ENCODE results near the gene PURB.
"Not testable (repeated sequence)": the region's sequence is repeated elsewhere in the genome, so short reads cannot be mapped to it uniquely, and the experiment has no call there.

The PURB gene

GRCh38 chr7:44891372-44891771, 6.0 kb upstream of the PURB start:
- peak in 1 of 2 donors; percentile 15 for DNase-seq

GRCh38 chr7:44889086-44889781, 3.9 kb upstream of the PURB start:
- no peak for DNase-seq

DNA sequence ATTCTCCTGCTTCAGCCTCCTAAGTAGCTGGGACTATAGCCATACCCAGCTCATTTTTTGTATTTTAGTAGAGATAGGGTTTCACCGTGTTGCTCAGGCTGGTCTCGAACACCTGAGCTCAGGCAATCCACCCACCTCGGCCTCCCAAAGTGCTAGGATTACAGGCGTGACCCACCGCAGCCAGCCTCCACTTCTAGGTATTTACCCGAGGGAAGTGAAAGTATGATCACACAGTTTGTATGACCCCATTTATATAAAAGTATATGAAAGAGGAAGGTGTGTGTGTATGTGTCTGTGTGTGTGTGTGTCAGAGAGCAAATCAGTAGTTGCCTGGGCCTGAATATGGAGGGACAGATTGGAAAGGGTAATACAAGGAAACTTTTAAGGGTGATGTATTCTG, 2.0 kb upstream of the PURB start:
- DNase-seq, result no peak

DNA sequence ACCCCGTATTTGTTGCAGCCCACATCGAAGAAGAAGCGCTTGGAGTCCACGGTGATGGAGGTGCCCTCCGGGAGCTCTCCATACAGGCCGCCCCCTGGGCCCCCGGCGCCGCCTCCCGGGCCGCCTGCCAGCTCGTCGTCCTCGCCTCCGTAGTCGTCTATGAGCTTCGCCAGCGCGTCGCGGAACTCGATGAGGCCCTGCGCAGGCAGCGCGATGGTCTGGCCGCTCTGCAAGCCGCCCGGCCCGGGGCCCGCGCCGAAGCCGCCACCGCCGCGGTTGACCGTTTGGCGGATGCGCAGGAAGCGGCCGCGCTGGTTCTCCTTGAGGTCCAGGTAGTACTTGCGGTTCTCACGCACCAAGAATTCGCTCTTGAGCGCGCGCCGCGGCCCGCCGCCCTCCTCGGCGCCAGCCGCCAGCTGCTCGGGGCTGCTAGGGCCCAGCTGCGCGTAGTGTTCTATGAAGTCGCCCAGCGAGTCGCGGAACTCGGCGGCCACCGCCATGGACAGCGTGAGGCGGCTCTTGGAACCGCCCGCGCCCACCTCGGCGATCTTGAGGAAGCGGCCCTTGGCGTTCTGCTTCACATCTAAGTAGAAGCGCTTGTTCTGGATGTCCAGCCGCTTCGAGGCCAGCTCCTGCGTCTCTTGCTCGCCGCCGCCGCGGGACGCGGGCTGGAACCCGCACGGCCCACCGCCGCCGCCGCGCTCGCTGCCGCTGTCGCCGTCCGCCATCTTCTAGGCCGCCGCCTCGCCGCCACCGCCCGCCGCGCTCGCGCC, 523 bp downstream of the PURB start:
- peak; percentile 34 to 35 for DNase-seq

DNA sequence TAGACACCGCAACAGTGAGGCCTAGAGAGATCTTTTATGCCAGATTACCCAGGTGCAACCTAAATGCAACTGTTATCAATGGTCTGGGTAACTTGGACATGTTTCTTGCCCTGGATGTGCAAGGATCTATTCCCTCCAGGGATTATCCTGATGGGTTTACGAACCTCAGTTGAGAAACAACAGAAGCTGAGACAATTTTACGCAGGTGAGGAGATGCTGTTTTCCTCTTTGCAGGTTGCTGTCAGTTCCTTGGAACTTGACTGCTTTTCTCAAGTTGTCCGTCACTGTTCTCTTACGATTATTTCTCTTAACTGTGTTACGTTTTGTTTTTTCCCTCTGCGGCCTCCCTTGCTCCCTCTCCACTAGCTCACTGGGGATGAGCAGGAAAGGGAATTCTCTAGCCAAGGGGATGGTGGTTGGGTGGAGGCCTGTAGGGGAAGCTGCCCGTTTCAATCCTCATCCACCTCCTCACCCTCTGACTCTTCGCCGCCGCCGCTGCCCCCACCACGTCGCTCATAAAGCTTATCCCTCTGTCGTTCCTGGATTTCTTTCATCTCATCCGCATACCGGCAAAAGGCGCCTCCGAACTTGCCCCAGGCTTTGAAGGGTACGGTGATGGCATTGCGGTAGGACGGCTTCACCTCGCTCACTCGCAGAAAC, 1.2 kb downstream of the PURB start:
- peak in 1 of 2 donors; percentile 9 for DNase-seq

GRCh38 chr7:44882899-44883298, 2.4 kb downstream of the PURB start:
- no peak for DNase-seq

DNA sequence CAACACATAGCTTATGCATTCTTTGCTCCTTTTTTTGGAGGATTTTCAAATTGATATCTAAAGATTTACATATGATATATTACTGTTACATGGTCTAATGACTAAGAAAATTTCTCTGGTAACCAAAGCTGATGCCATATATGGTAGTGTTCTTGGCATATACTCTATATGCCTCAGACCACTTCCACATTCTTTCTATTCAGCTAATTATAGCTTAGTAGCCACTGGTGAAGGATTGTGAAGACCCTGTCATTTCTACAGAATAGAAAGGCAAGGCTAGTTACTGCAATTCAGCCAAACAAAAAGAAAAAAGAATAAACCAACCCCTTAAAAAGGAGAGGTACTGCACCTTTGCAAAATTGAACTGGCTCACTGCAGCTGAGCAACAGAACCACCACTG, 3.7 kb downstream of the PURB start:
- DNase-seq, result no peak

DNA sequence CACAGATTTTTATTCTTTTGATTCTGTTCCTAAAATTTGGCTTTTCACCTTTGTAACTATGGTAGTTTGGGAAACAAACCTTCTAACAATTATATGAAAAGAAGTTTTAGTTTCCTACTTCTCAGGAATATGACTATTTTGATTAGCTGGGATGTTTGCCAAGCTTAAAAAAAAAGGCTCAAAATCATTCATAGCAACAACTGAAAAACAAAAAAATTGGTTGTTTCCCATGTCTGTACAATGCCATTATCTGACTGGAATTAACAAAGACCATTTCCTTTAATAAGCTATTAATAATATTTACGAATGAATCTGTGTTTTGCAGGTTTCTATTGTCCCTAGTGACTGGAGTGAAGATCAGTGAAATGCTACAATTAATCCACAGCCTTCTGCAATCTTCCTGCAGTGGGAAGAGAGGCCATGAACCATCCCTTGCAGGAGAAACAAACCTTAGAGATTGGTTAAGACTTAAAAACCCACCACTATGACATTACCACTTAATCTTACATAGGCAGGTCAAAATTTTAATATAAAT, 4.2 kb downstream of the PURB start:
- DNase-seq, result no peak

DNA sequence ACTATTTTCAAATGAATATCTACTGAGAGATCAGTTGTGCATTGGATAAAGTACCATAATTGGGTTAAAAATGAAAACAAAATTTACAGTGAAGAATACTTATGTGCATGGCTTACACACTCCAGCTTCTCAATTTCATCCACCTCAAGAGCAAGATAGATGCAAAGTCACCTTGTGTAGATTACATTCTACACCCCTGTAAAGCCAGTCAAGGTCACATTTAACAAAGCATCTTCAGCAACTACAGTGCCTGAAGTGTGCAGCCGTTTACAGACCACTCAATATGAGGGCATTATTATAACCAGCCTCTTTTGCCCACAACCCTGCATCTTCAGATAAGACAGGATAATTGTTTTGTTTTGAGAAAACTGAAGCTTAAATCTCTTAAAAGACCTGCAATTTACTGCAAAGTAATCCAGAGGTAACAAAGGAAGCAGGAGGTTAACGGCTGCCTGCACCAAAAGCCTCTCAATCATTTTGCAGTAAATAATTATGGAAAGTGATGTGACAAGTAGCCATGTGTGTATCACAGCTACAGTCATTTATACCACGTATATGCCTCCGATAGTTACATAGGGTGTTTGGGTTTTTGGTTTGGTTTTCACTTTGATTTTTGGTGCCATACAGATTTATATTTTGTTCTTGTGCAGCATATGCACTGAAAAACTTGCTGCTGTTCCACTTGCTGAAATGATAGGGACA, 4.9 kb downstream of the PURB start:
- DNase-seq, result no peak

- DNase-seq, result no peak
Observed at GRCh38 chr7:44876393-44876792, 8.9 kb downstream of the PURB start.

DNA sequence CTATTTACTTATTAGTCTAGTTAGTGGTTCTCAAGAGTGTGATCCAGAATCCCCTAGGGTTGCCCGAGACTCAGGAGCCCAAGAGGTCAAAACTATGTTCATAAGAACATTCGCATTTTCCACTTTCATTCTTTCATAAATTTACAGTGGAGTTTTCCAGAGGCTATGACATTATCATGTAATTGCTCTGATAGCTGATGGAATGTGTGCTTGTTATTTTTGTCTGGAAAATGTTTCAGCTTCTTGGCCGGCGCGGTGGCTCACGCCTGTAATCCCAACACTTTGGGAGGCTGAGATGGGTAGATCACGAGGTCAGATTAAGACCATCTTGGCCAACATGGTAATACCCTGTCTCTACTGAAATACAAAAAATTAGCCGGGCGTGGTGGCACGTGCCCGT, 10.1 kb downstream of the PURB start:
- no peak for DNase-seq

- no peak for DNase-seq
Observed at GRCh38 chr7:44872787-44873186, 12.5 kb downstream of the PURB start.

DNA sequence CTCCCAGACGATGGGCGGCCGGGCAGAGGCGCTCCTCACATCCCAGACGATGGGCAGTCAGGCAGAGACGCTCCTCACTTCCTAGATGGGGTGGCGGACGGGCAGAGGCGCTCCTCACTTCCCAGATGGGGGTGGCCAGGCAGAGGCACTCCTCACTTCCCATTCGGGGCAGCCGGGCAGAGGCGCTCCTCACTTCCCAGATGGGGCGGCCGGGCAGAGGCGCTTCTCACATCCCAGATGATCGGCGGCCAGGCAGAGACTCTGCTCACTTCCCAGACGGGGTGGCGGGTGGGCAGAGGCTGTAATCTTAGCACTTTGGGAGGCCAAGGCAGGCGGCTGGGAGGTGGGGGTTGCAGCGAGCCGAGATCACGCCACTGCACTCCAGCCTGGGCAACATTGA, 13.4 kb downstream of the PURB start:
- not testable (repeated sequence) for DNase-seq

DNA sequence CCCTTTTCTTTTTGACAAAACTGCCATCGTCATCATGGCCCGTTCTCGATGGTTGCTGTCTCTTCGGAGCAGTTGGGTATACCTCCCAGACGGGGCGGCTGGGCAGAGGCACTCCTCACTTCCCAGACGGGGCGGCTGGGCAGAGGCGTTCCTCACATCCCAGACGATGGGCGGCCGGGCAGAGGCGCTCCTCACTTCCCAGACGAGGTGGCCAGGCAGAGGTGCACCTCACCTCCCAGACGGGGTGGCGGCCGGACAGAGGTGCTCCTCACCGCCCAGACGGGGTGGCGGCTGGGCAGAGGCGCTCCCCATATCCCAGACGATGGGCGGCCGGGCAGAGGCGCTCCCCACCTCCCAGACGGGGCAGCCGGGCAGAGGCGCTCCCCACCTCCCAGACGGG, 14.6 kb downstream of the PURB start:
- not testable (repeated sequence) for DNase-seq

DNA sequence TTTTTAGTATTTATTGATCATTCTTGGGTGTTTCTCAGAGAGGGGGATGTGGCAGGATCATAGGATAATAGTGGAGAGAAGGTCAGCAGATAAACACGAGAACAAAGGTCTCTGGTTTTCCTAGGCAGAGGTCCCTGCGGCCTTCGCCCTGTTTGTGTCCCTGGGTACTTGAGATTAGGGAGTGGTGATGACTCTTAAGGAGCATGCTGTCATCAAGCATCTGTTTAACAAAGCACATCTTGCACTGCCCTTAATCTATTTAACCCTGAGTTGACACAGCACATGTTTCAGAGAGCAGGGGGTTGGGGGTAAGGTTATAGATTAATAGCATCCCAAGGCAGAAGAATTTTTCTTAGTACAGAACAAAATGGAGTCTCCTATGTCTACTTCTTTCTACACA, 15.0 kb downstream of the PURB start:
- not testable (repeated sequence) for DNase-seq

GRCh38 chr7:44867073-44867995, 18.0 kb downstream of the PURB start:
- no peak for DNase-seq

GRCh38 chr7:44861949-44862348, 23.4 kb downstream of the PURB start:
- not testable (repeated sequence) for DNase-seq

- no peak for DNase-seq
Observed at GRCh38 chr7:44858161-44858560, 27.2 kb downstream of the PURB start.

- DNase-seq, result no peak
Observed at GRCh38 chr7:44854644-44855364, 30.5 kb downstream of the PURB start.

GRCh38 chr7:44853391-44853790, 31.9 kb downstream of the PURB start:
- peak; percentile 15 to 16 for DNase-seq

GRCh38 chr7:44852590-44852989, 32.7 kb downstream of the PURB start:
- DNase-seq, result no peak
